Measurements from ENCODE around the gene NEK2.
A peak's percentile ranks its signal among the peaks of the same experiment; 100 is the strongest.
"Not testable (repeated sequence)": the region's sequence is repeated elsewhere in the genome, so short reads cannot be mapped to it uniquely, and the experiment has no call there.

NEK2 gene

DNA sequence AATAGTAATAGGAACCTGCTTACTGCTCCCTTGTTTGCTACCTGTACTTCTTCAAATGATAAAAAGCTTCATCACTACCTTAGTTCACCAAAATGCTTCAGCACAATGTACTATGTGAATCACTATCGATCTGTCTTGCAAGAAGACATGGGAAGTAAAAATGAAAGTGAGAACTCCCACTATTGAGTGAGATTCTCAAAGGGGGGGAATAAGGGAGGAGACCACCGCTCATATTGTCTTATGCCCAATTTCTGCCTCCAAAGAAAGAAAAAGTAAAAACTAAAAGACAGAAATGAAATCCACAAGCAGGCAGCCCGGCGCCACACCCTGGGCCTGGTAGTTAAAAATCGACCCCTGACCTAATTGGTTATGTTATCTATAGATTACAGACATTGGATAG is 18.5 kb upstream of the NEK2 start:
- DNase-seq, result not testable (repeated sequence)

DNA sequence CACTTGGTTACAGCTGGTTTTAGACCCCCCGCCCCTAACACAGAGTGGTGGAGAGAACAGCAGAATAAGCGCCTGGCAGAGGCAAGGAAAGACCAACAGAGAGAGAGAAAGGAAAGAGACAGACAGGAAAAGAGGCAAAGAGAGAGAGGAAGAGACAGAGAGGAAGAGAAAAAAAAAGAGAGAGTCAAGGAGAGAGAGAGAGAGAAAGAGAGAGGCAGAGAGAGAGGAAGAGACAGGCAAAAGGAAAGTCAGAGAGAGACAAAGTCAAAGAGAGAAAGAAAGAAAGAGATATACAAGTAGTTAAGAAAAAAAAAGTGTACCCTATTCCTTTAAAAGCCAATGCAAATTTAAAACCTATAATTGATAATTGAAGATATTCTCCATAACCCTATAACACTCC is 13.0 kb upstream of the NEK2 start:
- no peak for DNase-seq

DNA sequence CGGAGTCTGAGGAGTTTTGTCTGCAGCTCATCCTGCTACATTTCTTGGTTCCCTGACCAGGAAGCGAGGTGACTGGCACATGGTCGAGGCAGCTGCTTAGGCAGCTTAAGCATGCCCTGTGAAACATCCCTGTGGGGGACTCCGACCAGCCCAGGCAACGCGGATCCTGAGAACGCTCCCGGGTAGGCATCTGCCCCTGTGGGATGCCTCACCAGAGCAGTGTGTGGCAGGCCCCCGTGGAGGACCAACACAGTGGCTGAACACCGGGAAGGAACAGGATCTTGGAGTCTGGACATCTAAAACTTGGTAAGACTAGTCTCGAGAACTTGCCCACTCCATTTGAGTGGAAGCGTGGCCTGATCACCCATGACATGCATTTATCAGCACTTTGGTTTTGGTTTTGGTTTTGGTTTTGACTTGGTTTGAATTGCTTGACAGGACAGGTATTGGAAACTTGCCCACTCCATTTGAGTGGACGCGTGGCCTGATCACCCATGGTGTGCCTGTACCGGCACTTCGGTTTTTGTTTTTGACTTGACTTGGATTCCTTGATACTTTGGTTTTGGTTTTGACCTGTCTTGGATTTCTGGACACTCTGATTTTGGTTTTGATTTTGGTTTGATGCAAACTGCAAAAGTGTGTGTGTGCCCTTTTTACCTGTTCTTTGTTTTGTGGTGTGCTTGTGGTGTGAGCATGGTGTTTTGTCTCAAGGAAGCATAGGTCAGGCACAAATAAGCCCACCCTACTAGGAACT is 12.2 kb upstream of the NEK2 start:
- no peak for DNase-seq

DNA sequence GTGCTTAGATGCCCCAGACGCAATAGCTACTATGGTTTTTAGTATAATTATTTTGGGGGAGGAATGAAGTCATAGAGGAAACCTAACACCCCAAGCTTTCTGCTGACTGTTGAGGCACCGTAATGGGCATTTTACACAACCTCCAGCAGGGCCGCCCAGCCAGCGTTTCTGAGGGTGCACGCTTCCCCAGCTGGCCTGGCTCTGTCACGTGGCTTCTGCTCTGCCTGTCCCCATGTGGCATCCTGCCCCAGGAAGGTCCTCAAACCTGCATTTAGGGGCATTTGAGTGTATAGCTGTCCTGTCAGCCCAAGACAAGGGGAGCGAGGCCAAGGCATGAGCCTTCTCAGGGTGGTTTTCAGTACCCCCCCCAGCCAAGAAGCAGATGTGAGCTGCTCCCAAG is 10.4 kb upstream of the NEK2 start:
- no peak for DNase-seq

DNA sequence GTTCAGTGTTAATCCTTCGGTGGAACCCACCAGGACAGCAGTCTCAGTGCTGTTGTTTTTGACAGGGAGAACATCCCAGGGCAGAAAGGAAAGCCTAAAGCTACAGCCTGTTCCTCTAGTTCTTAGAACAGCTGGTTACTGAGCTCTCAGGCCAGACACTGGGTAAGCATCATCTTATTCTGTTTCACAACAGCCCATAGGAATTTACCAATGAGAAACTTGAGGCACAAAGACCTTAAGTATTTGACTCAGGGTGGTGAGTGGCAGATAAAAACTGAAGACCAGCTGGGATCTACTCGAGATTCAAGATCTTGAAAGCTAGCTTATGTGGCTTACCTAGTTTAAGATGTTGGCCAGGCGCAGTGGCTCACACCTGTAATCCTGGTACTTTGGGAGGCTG is 9.4 kb upstream of the NEK2 start:
- no peak for DNase-seq

DNA sequence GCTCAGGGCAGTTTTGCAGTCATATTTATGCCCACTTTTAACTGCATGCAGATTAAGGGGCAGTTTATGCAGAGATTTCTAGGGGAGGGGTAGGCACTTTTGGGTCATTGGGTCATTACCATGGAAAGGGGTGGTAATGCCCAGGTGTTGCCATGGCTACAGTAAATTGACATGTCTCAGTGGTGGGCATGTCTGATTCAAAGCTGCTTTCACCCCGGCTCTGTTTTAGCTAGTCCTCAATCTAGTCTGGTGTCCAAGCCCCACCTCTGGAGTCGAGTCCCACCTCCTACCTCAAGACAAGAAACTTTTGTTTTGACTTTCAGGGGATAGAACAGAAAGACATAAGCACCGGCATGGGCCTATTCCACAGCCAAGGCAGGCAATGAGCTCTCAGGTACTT is 8.9 kb upstream of the NEK2 start:
- DNase-seq, result no peak

DNA sequence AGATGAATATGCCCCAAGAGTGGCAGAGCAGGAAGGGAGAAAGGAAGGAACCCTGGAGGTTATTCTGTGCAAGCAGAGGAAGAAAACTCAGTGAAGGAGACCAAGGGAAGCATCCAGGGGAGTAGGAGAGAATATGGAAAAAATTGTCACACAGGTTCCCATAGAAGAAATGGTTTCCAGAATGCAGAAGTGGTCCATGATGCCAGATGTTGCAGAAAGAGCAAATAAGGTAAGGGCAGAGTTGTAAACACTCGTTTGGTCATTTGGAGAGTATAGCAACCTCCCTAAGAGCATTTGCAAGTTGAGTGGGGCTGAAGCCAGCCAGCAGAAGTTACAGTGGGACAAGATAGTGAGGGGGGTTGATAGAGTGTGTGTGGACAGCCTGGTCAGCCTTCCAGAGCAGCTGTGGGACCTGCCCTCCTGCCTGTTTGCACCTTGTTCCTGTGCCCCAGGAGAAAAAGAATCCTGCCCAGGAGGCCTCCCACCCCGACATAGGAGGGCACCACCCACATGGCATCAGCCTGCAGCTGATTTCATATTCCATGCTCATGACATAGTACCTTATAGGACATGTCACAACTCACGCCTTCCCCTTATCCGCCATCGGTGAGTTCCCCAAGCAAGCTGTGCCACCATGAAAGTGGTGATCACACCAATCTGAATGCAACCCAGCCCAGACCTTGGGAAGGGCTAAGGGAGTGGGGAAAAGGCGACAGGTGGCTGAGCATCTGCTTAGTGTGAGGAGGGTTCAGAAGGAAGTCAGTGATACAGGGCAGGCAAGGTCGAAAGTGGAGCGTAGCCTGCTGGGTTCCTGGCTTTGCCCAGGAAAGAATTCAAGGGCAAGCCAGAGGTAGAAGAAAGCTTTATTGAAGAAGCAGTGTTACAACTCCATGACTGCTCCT is 8.2 kb upstream of the NEK2 start:
- no peak for DNase-seq

DNA sequence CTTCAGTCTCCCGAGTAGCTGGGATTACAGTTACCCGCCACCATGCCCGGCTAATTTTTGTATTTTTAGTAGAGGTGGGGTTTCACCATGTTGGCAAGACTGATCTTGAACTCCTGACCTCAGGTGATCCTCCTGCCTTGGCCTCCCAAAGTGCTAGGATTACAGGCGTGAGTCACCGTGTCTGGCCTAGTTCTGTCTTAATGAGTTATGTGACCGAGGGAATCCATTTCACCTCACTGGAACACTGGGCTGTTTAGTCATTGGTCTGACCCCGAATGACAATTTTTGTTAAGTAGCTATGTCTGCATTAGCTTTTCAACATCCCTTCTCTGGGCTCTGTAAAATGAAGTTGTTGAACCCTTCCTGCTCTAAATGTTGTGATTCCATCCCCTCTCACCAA is 6.8 kb upstream of the NEK2 start:
- not testable (repeated sequence) for DNase-seq

DNA sequence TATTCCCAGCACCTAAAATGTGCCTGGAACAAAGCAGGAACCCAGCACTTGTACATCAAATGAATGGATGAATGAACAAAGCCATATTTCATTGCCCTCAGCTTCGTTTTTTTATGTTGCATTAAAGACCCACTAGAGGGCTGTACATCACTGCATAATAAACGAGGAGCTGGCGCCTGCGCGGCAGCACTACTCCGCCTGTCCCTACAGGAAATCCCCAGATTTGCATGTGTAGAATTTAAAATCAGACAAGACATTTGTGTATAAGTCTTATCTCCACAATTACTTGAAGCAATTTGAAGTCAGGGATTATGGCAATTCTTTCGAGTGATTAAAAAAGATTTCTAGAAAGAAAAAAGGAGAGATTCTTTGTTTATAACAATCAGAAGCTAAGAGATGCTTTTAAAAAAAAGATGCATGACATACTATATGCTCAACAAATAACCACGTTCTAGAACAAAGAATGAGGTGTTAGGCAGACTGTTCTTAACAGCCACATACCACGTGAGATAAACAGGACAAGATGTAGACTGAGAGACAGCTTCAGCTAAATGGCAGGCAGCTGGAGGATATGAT is 5.4 kb upstream of the NEK2 start:
- DNase-seq, result peak; percentile 85 to 88

DNA sequence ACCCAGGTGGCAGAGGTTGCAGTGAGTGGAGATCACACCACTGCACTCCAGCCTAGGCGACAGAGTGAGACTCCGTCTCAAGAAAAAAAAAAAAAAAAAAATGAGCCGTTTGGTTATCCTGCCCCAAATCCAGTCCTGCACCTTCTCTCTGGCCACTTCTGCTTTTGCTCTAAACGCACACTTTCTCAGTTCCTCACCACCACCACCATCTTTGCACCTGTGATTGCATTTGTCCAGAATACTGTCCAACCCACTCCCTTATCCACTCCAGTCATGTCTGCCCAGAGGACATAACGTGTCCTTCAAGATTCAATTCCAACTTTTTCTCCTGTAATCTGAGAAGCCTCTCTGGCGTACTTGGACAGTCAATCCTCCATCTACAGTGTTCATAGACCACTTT is 2.2 kb upstream of the NEK2 start:
- no peak for DNase-seq

DNA sequence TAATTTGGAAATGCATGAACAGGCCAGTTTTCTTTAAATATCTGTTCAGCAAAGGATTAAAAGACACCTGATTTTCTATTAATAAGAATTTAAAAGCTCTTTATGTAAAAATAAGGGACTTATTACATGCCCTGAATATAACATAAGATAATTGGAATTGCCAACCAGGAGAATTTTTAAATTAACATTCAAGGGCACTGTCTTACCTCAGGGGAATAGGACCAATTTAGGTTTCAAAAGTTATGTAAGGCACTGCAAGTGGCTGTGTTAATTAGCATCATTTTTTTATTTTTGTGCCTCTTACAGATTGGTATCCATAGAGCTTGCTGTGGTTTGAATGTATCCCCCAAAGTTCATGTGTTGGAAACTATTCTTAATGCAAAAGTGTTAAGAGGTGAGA is 1.3 kb upstream of the NEK2 start:
- DNase-seq, result no peak

DNA sequence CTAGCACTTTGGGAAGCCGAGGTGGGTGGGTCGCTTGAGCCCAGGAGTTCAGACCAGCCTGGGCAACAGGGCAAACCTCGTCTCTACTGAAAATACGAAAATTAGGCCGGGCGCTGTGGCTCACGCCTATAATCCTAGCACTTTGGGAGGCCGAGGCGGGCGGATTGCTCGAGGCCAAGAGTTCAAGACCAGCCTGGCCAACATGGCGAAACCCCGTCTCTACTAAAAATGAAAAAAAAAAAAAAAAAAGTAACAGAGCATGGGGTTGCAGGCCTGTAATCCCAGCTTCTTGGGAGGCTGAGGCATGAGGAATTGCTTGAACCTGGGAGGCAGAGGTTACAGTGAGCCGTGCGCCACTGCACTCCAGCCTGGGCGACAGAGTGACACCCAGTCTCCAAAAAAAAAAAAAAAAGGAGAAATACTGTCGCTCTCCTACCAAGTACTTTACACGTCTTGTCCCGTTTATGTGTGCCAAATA is 724 bp upstream of the NEK2 start:
- DNase-seq, result no peak

DNA sequence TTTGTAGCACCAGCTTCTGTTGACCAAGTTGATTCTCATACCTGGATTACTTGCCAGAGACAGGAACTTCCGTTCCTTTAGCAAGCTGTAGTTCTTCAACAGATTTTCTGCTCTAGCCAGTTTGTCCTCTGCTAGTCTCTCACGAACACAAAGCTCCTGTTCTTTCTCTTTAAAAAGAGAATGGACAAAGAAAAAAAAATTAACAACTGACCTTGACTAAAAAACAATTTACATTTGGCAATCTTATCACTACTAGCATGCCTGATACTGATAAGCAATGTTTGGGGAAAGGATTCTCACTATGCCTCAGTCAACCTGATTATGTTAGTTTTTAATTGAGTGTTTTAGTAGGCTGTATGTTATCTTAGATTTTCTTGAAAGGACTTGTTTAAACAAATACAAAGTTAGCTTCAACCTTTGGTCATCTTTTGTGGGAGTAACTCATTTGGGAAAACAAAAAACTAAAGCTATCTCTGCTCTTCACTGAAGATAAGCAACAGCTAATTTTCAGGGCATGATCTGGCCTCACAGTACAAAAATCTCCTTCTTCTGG is 8.3 kb downstream of the NEK2 start:
- no peak for DNase-seq

DNA sequence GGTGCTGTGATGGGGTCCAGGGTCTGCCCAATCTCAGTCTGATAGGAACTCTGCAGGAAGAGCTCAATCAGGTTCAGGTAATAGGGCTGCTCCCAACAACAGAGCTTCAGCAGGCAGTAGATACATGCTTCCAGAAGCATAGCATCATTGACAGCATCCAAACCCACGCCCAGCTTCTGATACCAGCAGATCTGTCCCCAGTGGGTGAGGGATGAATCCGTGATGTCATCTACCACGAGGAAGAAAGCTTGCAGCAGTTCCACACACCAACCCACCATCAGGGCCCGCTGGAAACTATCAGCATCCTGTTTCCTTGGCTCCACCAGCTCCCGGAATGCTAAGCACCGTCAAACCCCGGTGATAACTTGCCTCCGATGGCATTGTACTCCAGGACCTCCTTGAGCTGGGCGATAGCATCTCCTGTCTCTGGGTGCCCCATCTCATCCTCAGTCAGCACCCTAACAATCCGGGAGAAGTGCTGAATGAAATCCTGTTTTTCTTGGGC is 14.7 kb downstream of the NEK2 start:
- DNase-seq, result no peak

DNA sequence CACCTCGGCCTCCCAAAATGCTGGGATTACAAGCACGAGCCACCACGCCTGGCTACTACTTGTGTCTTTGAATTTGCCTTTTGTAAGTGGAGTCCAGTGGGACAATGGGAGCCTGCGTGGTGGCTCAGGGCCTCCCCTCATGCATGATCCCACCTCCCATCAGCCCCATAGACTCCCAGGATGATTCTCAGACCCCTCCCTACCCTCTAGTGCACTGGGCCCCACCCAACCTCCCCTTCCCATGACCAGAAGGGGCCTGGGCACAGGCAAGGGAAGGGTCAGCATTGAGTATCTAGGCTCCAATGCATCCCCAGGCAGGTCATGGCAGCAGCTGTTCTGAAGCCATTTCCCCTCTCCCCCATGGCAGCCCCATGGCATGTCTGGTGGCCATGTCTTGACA is 18.7 kb downstream of the NEK2 start:
- DNase-seq, result no peak

DNA sequence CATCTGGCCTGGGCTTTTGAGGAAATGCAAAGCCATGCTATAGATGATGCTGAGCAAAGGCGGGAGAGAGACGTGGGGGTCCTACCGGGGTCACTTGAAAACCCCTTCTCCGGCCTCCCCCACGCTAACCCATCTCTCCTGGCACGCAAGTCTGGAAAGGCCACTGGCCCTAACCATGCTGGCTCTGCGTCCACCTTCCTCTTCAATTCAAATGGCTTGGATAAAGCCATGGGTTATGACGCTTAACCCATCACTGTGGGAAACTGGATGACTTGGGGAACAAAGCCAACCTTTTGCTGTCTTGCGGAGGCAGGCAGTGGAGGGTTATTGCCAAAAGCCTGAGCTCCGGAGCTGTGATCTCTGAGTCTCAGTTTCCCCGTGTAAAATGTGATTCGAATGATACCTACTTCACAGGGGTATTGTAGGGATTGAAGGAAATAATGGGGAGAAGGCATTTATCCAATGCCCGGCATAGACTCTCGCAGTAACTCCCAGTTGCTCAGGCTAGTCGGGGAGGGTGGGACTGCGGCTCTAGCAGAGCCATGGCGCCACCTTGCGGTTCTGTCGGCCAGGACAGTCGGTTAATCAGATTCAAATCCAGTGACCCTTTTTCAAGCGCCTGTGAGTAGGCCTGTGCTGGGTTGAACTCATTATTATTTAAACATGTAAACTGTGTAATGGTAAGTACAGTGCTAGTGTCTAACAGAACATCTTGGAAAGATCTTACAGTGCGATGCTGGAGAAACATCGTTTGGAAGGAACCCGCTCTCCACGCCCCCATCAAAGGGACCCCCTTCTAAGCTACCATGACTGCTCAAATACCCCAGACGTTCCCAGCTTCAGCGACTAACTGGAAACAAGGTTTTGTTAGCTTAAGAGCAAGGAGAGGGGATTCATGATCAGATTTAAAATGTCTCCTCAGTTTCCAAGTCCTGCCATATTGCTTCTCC is 20.3 kb downstream of the NEK2 start:
- peak; percentile 72 to 75 for DNase-seq

DNA sequence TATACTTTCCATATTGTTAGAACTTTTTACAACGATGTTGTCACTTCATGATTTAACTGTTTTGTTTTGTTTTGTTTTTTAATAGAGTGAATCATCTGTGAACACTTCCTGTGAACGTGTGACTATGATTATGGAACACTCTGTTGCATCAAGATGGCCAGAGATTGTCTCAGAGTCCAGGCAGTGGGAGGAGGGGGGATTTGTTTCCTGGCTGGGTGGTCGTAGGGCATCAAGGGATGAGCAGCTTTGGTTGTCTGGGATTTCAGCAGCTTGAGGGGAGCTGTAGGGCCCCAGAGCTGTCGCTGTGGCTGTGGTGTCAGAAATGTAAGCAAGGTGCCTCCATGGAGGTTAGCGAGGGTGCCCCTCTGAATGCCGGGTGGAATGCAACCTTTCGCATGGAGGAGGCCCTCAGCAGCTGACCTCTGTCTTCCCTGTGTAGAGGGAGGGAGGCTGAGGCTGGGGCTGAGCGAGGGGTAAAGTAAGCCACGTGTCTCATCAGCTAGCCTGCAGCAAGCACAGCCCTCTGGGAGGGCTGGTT is 21.4 kb downstream of the NEK2 start:
- no peak for DNase-seq

DNA sequence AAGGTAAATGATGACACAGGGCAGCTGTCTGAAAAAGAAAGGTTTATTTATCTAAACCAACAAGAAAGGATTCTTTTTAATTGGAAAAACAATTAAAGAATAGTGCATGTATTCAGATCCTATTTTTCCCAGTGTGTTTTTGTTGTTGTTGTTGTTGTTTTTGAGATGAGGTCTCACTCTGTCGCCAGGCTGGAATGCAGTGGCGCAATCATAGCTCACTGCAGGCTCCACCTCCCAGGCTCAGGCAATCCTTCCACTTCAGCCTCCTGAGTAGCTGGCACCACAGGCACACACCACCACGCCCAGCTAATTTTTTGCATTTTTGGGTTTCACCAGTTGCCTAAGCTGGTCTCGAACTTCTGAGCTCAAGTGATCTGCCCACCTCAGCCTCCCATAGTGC is 22.1 kb downstream of the NEK2 start:
- DNase-seq, result no peak

DNA sequence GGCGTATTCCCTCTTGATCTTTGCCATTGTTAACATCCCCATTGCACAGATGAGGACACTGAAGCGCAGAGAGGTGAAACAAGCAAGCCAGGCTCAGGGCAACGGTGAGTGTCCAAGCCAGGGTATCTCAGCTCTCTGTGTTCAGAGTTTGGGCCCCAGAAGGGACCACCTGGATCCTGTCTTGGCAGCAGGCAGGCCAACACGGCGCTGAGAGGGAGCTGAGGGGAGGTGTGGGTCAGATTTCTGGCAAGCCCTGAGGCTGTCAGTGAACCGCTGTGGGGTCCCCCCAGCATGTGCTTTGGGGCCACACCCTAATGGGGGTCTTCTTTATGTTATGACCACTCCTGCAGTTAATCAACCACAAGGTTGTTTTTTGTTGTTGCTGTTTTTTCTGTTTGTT is 23.1 kb downstream of the NEK2 start:
- DNase-seq, result no peak

DNA sequence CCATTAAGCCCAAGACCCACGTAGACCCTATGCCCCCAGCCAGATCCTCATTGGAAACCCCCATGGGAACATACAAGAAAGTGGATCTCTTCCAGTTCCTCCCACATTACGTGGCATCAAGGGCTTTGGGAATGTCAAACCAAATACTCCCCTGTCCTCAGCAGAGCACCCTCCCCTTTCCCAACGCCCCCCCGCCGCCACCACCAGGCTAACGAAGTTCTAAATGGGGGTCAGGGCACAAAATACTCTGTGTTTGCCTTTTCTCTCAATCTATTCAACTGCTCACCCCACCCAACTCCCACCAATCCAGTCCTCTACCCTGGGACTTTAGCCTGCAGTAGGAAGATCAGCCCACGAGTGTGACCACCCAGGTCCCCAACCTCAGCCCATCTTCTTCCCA is 24.5 kb downstream of the NEK2 start:
- no peak for DNase-seq

DNA sequence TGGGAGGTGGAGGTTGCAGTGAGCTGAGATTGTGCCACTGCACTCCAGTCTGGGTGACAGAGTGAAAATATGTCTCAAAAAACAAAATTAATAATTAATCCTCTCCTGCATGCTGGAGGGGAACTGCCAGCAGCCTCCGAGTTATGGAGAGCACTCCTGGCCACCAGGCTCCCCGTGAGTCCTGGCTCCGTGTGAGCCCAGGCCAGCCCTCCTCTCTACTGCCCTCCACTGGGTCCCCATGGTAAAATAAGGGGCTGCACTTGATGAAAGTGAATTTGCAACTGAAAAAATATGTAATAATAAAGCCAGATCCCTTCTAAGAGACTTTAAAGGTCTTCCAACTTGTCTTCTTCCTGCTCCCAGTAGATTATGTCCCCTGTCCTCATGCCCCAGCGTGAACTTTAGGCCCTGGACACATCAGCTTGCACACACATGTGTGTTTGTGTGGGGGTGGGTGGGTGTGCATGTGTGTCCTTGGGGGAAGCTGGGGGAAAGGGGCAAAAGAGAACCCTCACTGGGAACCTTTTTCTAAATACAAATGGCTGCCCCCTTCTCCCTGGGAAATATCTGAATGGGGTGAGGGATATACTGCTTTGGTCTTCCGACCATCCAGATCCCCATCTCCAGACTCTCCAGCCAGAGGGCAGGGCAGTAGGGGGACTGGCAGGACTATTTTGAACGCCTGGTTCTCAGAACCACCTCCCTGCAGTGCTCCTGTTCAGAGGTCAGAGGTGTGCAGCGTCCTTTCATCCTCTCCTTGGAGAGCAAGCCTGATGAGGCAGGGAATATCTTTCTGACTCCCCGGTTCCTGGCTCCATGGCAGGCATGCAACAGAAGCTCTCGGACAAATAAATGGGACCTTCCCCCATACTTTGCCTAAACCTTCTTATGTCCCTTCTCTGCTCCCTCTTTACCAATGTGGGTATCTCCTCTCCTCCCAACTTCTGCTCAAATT is 26.2 kb downstream of the NEK2 start:
- no peak for DNase-seq

Data from SHP77 (cell line).